GM12875 (cell line): Measurements from ENCODE around the gene RUNDC1.

Experiments used
- H3K4me3 ChIP-seq: one replicate; pipeline ENCODE4 v1.5.1; 2011; ENCODE audit warnings: low read depth, low read length, control low read depth
- CTCF ChIP-seq: IDR thresholded peaks from 2 replicates; pipeline ENCODE4 v1.5.1; 2011; ENCODE audit warnings: low read depth, mild to moderate bottlenecking, control low read depth, inconsistent platforms, low read length, moderate library complexity, borderline replicate concordance; ENCODE audit not compliant: insufficient read depth

The RUNDC1 gene

GRCh38 chr17:43020789-43021740 lies 40.7 kb downstream of the RUNDC1 start:
- TF ChIP-seq CTCF = no peak
- peak overlapping the region; percentile 60 for H3K4me3 ChIP-seq

GRCh38 chr17:43021741-43022512 lies 41.6 kb downstream of the RUNDC1 start, which contains the start of gene VAT1:
Gene VAT1 (minus strand): TSS chr17:43022385. CDS start chr17:43022322, 63 bp downstream.
- H3K4me3 ChIP-seq = peak within 1 kb of the TSS; percentile 60
- no peak for TF ChIP-seq CTCF

- TF ChIP-seq CTCF = peak; percentile 82
- H3K4me3 ChIP-seq = peak within 1 kb of the TSS; percentile 55
These were observed 44.3 kb downstream of the RUNDC1 start, which contains the start of gene RND2 for GRCh38 chr17:43024407-43025289. Gene RND2 (plus strand): TSS chr17:43025231. CDS start chr17:43025348, 117 bp downstream.

- no peak overlapping the region for H3K4me3 ChIP-seq
These were observed 44.9 kb downstream of the RUNDC1 start for GRCh38 chr17:43025290-43025657.

GRCh38 chr17:43025766-43026537 lies 45.6 kb downstream of the RUNDC1 start:
- no peak overlapping the region for H3K4me3 ChIP-seq
- no peak for TF ChIP-seq CTCF

More at GRCh38 chr17:43025290-43025657, 44.9 kb downstream of the RUNDC1 start:
- TF ChIP-seq CTCF = no peak

- no peak for TF ChIP-seq CTCF
- H3K4me3 ChIP-seq = no peak overlapping the region
These were observed 46.2 kb downstream of the RUNDC1 start for GRCh38 chr17:43026595-43026994.
